Activated gamma-delta T cell treated with Interleukin-2 at 50 U/mL for 16 hours (primary cell): ENCODE results near the gene COX4I1.

Source experiments
- DNase-seq: peaks from one replicate; pipeline ENCODE4 v3.0.0-alpha.2; 2020

The COX4I1 gene

DNA sequence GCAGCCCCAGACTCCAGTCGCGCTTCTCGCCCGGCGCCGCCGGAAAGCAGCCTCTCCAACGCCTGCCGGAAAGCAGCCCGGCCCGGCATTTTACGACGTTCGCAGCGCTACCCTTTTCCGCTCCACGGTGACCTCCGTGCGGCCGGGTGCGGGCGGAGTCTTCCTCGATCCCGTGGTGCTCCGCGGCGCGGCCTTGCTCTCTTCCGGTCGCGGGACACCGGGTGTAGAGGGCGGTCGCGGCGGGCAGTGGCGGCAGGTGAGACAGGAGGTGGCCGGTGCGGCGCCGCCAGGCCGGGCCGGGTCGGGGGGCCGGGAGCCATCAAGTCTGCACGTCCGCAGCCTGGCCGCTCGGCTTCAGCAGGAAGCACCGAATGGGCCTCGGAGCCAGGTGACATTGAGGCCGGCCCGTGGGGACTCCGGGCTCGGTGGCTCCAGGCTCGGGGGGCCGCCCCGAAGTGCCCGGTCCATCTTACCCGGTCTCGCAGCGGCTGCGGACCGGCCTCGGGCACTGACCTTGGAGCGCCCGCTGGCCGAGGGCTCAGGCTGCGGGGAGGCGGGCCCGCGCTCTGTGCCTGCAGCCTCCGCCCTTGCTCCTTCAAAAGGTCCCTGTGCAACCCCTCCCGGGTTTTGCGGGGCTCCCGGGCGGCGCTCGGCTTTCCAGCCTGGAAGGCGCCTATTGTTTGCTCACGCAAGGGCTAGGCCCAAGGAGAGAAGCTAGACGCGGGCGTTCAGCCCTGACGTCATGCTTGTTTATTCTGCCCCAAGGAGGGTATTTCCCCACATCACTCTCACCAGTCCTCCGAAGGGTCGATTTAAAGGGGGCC, at the start of gene COX4I1, which contains the start of gene EMC8:
Gene COX4I1 (plus strand): TSS at position 199 of the 824 bp plus-strand sequence. CDS start 1,511 bp downstream, outside the sequence.
Gene EMC8 (minus strand): TSS at position 48 of the 824 bp plus-strand sequence. CDS start 249 bp downstream, outside the sequence.
- DNase-seq, result peak; percentile 90

DNA sequence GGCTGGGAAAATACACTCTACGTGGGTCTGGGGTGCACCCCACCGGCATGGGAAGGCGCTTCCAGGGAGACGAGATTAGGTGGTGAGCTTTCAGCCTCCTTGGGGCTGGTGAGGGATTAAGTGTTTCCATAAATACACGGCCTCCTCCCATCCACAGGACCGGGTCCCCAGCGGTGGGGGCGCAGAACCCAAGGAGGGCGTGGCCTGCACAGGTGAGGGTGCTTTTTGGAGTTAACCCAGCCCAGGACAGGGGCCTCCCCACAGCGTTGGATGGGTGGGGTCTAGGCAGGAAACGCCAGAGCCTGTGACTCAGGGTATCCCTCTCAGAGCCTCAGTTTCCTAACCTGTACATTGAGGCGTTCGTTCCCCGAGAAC, 49.7 kb upstream of the COX4I1 start:
- DNase-seq, result no peak

DNA sequence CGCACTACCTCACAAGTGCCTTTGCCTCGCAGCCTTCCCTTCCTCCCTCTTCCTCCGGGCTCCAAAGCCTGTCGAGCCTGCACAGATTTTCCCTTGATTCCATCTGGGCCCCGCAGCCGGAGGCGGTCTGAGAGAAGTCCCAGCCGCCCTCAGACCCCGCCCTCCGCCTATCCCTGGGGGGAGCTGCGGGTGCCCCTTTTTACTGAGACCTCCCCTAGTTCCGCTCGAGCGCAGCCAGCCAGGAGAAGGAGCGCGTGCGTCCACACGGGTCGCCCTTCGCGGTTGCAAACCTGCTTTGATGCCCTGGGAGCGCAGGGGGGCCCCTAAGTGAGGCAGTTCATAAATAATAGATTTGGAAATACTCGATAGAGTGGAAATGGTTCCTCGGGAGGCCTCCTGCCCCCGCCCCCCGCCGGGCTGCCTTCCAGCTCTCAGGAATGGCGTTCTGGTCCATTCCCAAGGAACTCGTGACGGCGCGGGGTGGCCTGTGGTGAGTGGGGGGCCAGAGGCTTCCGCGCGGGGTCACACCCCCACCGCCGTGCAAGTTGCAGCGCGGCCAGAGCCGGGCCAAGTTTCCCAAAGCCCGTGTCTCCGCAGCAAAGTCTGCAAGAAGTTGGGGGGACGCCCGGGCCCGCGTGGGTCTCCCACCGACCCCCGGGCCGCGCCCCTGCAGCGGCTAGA, 49.2 kb upstream of the COX4I1 start:
- DNase-seq, result peak; percentile 28

DNA sequence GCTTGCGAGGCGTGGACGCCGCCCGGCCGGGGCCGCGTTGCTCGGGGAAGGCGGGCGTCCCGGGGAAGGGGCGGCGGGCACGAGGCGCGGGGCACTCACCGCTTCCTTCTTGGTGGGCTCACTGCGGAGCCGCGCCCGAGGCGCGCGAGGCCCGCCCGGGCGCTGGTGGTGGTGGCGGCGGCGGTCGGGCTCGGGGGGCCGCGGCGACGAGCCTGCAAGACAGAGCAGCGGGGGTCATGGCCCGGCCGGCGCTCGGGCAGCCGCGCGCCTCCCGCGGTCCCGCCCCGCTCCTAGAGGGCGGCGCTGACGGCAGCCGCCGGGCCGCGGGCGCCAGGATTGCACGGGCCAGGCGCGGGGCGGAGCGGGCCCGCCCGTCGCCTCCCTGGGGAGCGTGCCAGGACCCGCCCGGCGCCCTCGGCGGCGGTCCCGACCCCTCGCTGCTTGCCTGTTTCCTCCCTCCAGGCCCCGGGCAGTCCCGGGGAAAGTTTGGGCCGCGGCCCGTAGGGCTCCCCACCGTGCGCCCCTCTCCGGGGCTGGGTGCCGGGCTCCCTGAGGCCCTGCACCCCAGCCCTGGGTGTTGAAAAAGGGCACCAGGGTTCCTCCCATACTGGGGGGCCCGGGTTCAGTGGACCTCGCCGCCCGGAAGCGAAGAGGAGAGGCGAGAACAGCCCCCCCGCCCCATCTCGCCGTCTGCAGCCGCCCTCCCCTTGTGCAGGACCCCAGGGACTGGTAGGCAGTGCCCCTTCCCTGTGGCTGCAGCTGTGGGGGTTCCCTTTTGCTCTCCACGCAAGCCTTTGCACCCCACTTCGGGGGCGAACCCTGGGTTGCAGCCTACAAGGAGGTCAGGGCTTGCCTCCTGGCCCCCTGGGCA, 48.4 kb upstream of the COX4I1 start, which contains the start of gene C16orf74:
Gene C16orf74 (minus strand): TSS at position 270 of the 871 bp plus-strand sequence. CDS start 15,879 bp downstream, outside the sequence.
- no peak for DNase-seq

DNA sequence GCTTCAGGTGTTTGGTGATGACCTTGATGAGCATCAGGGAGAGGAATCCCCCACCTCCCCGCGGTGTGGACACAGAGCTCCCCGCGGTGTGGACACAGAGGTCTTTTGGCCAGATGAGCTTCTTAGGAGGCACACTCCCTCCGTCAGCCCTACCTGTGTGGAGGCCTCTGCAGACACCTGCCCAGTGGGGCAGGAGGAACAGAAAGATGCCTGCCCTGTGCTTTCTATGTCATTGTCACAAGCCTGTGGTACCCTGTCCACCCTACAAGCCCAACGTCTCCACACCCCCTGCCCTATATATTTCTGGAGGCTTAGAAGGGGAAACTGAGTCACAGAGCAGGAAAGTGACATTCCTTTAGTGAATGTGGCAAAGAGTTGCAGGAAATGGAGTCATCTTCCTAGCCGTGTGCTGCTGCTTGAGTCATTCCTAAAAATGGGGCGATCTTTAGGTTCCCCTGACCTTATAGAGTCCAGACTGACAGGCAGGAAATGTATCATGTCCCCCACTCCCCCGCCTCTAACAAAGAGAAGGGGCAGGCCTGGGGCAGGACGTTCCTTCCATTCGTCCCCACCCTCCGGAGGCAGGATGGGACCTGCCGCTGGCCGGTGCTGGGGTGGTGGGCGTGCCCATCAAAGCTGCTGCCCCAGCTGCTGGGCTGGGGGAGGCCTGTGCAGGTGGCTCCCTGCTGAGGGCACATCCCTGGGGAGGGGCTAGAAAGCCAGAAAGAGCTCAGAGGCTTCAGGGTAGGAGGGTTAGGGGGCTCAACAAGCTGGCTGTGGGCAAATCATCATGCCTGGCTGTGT, 47.6 kb upstream of the COX4I1 start:
- DNase-seq, result no peak

DNA sequence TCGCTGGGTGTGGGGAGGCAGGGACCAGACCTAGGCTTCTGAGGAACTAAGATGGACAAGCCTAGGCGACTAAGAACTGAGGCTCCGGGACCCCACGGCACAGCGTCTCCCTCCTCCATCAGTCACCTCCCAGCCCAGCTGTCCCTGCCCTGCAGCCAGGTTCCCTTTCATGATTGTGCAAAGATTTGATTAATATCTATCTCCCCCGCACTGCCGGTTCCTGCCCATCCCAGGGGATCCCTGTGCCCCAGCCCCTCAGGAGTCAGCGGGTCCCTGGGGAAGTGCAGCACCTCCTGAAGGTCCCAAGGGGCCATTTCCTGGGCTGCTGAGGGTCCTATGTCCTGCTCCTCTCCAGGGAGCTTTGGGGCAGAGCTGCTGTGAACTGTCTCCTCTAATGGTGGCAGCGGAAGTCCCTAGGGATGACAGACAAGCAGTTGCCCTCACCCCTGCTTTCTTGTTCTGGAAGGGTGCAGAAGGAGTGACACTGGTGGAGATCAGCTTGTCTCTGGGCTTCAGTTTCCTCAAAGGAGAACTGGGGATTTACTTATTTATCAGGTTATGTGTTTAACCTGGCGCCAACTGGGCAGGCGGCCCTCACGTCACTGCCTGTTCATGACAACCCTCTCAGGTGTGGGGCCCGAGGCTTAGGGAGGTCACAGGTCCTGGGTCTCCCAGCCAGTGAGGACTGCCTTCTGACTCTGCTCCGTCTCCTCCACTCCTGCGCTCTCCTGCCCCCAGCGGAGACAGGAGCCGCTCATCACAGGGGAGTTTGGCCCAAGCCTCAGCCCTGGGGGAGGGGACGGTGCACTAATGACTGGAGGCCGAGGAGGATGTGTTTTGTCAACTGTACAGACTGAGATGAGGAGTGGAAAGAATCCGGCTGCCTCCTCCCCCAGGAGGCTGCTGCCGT, 46.7 kb upstream of the COX4I1 start:
- no peak for DNase-seq

DNA sequence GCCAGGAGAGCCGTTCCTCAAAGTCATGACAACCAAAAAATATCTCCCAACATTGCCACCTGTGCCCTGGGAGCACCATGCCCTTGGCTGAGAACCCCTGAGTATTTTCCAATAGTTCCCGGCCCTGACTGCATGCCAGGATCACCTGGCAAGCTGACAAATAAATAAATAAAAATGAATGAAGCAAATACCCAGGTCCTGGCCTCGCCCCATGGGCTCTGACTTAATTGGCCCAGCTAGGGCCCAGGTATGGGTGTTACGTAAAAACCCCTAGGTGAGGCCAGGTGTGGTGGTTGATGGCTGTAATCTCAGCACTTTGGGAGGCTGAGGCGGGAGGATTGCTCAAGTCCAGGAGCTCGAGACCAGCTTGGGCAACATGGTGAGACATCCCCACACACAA, 45.9 kb upstream of the COX4I1 start:
- DNase-seq, result no peak

DNA sequence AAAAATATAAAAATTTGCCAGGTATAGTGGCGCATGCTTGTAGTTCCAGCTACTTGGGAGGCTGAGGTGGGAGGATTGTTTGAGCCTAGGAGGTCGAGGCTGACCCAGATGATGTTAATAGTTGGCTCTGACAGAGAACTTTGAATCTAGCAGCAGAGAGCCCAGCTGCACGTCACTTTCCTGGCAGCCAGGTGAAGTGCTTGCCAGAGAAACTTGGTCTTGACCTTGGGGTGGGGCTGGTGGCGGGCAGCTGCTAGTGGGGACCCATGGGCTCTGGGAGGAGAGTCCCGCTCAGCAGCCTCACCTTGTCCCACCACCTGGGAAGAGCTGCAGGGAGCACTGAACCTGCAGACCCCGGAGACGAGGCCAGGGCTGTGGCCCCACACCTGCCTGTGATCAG, 45.5 kb upstream of the COX4I1 start:
- DNase-seq, result no peak

DNA sequence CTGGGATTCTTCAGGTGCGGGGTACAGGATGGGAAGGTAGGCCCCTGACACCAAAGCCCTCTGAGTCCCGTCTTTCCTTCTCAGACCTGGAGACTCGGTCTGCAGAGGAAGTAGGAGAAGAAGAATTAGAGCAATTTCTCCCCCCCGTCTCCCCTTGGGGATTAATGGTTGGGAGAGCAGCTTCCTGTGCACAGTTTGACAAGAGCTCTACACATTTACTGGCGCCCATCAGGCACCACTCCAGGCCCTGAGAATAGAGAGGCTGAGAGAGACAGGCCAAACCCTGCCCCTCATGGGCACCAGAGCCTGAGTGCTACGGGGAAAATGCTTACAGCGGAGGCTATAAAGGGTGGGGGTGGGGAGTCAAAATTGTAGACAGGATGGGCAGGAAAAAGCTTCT, 45.1 kb upstream of the COX4I1 start:
- DNase-seq, result no peak

DNA sequence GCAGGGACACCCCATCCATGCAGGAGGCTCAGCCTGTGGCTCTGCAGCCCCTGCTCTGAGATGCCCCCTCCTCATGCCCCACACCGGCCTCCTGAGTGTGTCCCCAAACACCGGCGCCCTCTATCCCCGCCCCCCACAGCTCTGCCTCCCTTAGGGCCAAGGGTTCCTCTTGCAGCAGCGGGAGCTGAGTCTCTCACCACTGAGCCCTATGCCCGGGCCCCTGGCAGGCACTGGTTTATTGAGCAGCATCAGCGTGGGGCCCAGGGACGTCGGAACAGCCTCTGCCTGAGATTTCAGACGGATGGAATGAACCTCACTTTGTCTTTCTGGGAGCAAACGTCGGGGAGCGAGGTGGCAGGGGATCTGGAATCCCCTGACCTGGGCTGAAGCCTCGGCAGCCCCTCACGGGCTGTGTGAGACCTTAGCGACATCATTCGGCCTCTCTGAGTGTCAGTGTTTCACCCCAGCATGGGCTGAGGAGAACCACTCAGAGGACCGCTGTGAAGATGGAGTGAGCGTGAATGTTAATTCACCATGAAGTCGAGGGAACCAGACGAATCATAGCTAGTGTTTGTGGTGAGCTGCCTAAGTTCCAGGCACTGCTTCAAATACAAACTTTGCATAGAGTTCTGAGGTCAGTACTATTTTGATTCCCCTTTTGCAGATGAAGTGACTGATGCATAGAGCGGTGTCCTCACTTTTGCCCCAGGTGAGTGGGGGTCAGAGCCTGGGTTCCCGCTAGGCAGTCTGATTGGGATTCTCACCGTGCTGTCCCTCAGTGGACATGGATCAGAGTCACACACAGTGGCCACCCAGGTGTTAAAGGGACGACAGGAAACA, 43.3 kb upstream of the COX4I1 start:
- no peak for DNase-seq

DNA sequence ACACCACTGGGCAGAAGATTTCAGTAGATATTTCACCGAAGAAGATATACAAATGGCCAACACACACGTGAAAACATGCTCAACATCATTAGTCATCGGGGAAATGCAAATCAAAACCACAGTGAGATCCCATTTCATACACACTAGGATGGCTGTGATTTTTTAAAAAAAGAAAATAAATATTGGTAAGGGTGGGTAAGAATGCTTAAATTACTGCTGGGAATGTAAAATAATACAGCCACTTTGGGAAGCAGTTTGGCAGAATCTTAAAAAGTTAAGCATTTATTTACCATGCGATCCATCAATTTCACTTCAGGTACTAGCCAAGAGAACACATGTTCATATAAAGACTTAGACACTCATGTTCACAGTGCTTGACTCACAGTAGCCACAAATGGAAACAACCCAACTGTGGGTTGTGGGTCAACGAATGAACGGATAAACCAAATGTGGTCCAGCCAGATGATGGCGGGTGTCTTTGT, 42.1 kb upstream of the COX4I1 start:
- DNase-seq, result no peak

DNA sequence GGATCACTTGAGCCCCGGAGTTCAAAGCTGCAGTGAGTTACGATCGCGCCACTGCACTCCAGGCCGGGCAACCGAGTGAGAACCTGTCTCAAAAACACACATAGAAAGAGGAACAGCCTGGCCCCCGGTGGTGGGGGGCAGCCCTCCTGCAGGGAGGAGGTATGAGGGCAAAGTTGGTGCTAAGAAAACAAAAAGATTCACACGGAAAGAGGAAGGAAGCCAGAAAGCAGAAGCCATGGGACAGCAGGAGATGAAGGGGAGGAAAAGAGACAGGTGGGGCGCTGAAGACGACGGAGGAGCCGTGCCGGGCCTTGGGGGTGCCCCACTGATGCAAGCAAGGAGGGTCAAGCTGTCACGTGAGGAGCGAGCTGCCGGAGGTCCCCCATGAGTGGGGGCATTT, 40.4 kb upstream of the COX4I1 start:
- DNase-seq, result no peak

DNA sequence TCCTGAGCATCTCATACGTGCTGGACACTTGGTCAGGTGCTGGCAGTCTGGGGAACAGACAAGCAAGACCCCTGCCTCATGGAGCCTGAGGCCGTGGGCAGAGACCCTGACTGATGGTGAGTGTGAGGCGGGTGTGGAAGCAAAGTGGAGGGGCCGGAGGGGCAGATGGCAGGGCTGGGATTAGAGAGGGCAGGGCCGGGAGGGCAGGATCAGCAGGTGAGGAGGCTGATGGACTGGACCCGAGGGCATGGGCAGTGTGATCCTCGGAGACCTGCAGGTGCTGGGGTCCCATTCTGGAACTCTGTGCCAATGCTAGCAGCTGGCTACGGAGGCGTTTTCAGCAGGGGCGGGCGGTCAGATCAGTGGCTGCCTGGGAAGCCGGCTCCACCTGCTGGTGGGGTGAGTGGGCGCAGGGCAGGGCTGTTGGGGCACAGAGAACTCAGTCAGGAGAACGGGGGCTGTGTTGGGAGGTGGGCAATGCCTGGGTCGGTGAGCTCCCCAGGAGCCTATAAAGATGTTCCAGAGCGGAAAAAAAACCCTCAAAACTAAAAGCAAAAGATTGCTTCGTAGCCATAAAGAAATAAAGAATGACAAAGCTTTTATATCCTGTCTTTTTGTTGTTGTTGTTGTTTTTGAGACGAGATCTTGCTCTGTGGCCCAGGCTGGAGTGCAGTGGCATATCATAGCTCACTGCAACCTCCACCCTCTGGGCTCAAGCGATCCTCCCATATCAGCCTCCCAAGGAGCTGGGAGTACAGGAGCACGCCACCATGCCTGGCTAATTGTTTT, 39.7 kb upstream of the COX4I1 start:
- DNase-seq, result peak; percentile 23

DNA sequence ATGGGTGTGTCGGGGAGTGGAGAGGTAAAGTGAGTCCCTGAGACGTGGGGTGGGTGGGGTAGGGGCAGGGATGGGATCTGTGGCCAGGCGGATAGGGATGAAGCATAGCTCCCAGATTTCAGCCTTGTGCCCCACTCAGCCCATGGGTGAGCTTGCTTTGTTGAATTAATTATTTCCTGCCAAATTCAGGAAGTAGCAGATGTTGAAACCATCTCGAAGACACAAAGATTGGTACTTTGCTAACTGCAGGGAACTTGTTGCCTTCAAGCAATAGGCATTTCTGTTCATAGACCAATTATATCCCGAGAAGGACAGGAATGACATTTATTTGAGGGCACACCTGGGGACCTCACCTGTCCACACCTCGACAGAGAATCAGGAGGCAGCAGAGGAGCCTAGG, 37.6 kb upstream of the COX4I1 start:
- DNase-seq, result no peak

DNA sequence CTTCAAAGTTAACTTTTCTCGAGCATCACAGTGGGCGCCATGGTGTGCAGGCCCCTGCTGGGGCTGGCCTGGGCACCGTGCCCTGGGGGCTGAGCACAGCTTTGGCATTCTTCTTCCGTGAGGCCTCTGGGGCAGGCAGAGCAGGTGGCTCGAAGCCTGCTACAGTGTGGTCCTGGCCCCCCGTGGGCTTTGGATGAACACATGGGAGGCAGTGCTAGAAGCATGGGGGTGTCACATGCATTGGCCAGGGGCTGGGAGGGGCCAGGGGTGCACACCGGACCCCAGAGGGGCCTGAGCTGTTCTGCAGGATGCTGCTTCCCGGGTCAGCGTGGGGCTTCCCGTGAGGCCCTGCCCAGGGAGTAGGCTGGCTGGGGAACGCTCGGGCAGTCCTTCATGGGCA, 36.5 kb upstream of the COX4I1 start:
- DNase-seq, result no peak

DNA sequence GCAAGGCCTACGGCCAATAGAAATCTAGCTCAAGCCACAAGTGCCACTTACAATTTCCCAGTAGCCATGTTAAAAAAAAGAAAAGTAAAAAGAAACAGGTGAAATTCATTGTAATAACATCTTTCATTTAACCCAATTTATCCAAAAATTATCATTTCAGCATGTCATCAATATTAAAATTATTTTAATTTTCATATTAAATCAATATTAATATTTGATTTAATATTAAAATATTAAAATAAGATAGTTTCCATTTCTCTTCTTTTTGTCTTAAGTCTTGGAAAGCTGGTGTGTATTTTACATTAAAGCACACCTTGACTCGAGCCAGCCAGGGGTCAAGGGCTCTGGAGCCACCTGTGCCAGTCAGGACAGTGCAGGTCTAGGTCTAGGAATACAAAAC, 35.9 kb upstream of the COX4I1 start:
- DNase-seq, result no peak

DNA sequence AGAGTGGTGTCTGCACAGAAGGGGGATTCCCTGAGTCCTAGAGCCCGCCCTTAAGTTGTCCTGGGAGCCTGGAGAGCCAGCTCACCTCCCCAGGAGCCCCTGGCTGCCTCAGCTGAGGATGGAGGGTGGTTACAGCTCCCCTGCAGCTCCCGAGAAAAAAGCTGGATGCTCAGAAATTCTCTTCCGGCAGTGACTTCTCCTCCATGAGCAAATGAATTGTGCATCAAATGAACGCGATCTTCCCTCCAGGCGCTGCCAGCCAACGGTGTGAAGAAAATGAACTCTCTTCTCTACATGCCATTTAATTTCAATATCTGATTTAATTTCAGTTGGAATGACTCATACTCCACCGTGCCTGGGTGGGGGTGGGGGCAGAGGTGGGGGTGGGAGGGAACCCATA, 34.3 kb upstream of the COX4I1 start:
- DNase-seq, result no peak

DNA sequence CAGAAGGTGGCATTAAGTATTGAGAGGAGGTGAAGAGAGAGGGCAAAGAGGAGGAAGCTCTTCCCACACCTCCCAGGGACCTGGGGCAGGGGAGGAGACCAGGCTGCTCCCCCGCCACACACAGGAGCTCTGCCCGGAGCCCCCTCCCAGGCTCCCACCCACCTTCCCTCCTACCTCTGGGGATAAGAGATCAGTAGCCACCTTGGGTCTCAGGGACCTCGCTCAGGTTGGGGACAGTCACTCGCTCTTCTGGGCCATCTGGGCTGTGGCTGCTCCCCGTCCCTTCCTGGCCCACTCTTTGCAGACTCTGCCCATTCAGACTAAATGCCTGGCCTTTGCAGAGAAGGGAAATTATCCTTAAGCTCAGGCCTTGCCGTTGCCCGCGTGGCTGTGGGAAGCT, 33.7 kb upstream of the COX4I1 start:
- DNase-seq, result no peak

DNA sequence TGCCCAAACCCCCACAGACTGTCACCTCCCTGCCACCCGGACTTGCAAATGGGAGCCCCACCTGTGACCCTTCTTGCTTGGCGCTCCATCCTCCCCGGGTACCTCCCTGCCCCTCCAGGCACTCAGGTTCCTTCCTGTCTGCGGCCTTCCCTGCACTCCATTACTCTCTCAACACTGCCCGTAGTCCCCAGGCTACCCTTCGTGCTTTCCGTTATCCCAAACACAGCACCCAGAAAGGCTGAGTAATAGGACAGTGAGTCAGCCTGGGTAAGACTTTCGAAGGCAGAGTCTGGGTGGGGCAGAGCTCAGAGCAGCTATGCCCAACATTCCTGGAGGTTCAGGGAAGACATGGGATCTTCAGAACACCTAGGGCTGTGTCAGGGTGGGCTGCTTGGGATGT, 32.0 kb upstream of the COX4I1 start:
- DNase-seq, result no peak
